A549 (cell line): ENCODE results near the gene GARS1.

ENCODE experiments used
- BCL3 ChIP-seq: fragments of >200 bp; sonication (Bioruptor Twin); formaldehyde crosslinking; IDR thresholded peaks from 3 replicates; pipeline ENCODE4 v1.6.1; 2016
- CTCF ChIP-seq: fragments of >200 bp; sonication (Bioruptor Twin); formaldehyde crosslinking; IDR thresholded peaks from 3 replicates; pipeline ENCODE4 v1.5.1; 2016
- EHMT2 ChIP-seq: fragments of 200-600 bp; sonication (generic); IDR thresholded peaks from 2 replicates; pipeline ENCODE4 v1.6.1; 2016; ENCODE audit warnings: antibody characterized with exemption, low read depth, mild to moderate bottlenecking, moderate library complexity
- ELK1 ChIP-seq: fragments of 150-350 bp; IDR thresholded peaks from 2 replicates; pipeline ENCODE4 v1.6.1; 2014; ENCODE audit warnings: low read depth, mild to moderate bottlenecking, low read length
- EP300 ChIP-seq, 2 experiments: fragments of >200 bp; sonication (Bioruptor Twin); formaldehyde crosslinking; IDR thresholded peaks; 2 replicates in 1 of 2; 3 replicates in 1 of 2; pipeline ENCODE4 v1.6.1; 2016 to 2017
- KDM5A ChIP-seq: fragments of 200-600 bp; sonication (generic); IDR thresholded peaks from 2 replicates; pipeline ENCODE4 v1.6.1; 2016; ENCODE audit warnings: antibody characterized with exemption, mild to moderate bottlenecking
- NR3C1 ChIP-seq: fragments of >200 bp; sonication (Bioruptor Twin); formaldehyde crosslinking; IDR thresholded peaks from 3 replicates; pipeline ENCODE4 v1.6.1; 2017
- POLR2A ChIP-seq: IDR thresholded peaks from 2 replicates; pipeline ENCODE4 v1.6.1; 2012; ENCODE audit warnings: mild to moderate bottlenecking, low read length
- RCOR1 ChIP-seq: fragments of 150-350 bp; IDR thresholded peaks from 2 replicates; pipeline ENCODE4 v1.6.1; 2014; ENCODE audit warnings: antibody characterized with exemption, low read length, low read depth
- TP53 ChIP-seq: fragments of 250-450 bp; sonication (Bioruptor Pico); IDR thresholded peaks from 2 replicates; pipeline ENCODE4 v1.5.0; 2021; ENCODE audit warnings: mild to moderate bottlenecking, moderate library complexity
- USF2 ChIP-seq: fragments of 450-650 bp; IDR thresholded peaks from 2 replicates; pipeline ENCODE4 v1.6.1; 2014; ENCODE audit warnings: antibody characterized with exemption

GRCh38 chr7:30681331-30681797 is 86.7 kb downstream of the GARS1 start:
- TF ChIP-seq CTCF (no peak), EHMT2 (no peak), KDM5A (no peak), USF2 (no peak), TP53 (CRISPR knock-in tag) (no peak), EP300 (IDR thresholded peaks at IDR 0.05) (no peak), ELK1 (no peak), BCL3 (no peak), NR3C1 (no peak), RCOR1 (no peak), POLR2A (no peak)
